ENCODE measurements around the gene TOM1.

DNA sequence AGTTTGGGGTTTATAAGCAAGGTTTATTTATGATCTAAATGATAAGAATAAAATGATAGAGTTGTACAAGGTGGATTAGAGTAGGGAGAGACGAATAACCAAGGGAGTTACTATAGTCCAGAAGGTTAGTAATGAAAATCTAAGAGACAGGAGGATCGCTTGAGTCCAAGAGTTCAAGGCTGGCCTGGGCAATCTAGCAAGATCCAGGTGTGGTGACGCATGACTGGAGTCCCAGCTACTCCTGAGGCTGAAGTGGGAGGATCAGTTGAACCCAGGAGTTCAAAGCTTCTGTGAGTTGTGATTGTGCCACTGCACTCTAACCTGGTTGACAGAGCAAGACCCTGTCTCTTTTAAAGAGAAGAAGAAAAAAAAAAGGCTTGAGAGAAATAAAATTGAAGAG is 30.1 kb upstream of the TOM1 start:
- TF ChIP-seq POLR2A (IDR thresholded peaks at IDR 0.05; ENCODE audit: low read depth, low read length), result no peak
- no peak for TF ChIP-seq POLR2AphosphoS5 (IDR thresholded peaks at IDR 0.05; ENCODE audit: low read depth, low read length)
- no peak for TF ChIP-seq POU2F2 (IDR thresholded peaks at IDR 0.05; ENCODE audit: low read depth, low read length)
- no peak for TF ChIP-seq TAF1 (IDR thresholded peaks at IDR 0.05; ENCODE audit: low read depth, low read length)
